ENCODE measurements around the gene LRRC8A.

DNA sequence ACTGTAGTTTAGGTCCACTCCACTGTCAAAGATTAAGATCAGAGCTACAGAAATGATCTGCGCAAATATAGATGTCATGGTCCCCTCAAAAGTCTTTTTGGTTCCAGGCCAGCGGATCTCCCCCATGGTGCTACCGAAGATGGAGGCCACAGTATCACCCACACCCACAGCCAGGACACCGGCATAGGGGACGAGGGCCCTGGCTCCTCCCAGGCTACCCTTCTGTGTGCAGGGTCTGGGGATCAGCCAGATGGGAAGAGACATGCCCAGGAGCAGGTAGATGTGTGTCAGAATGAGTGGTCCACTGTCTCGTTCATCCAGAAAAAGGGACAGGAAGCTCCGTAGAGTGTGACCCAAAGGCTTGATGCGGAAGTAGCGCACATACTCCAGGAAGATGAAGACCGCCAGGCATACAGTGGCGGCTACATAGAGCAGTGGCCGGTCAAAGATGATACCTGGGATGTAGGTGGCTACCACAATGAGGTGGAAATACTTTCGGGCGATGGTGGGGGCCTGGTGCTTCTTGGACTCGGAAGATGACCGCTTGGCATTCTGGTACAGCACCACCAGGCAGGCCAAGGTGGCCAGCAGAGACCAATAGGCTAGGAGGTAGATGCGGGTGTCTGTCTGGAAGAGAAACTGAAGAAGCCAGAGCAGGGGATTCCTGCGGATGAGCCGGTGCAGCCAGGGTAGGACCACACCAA is 64.0 kb downstream of the LRRC8A start:
- TF ChIP-seq, protein P1, sequence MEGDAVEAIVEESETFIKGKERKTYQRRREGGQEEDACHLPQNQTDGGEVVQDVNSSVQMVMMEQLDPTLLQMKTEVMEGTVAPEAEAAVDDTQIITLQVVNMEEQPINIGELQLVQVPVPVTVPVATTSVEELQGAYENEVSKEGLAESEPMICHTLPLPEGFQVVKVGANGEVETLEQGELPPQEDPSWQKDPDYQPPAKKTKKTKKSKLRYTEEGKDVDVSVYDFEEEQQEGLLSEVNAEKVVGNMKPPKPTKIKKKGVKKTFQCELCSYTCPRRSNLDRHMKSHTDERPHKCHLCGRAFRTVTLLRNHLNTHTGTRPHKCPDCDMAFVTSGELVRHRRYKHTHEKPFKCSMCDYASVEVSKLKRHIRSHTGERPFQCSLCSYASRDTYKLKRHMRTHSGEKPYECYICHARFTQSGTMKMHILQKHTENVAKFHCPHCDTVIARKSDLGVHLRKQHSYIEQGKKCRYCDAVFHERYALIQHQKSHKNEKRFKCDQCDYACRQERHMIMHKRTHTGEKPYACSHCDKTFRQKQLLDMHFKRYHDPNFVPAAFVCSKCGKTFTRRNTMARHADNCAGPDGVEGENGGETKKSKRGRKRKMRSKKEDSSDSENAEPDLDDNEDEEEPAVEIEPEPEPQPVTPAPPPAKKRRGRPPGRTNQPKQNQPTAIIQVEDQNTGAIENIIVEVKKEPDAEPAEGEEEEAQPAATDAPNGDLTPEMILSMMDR (optimal IDR thresholded peaks at IDR 0.05 in 1 of 3, IDR thresholded peaks at IDR 0.05 in 1 of 3, conservative IDR thresholded peaks at IDR 0.05 in 1 of 3; ENCODE audit: extremely low read depth in 1 of 3, insufficient read depth in 2 of 3, low read length in 3 of 3), result no peak
- no peak for TF ChIP-seq EZH2 (IDR thresholded peaks at IDR 0.05; ENCODE audit: low read length)
